ENCODE results near the gene DIPK1B. TPM values are rescaled to one million over a fixed set of nuclear protein-coding genes. Genes with fewer than 3 reads are reported as not detected.
A peak's percentile ranks its signal among the peaks of the same experiment; 100 is the strongest.
"Not testable (repeated sequence)": the region's sequence is repeated elsewhere in the genome, so short reads cannot be mapped to it uniquely, and the experiment has no call there.

Gene DIPK1B
- total RNA-seq, 1 experiment from 2014 or later = 45.4 TPM

DNA sequence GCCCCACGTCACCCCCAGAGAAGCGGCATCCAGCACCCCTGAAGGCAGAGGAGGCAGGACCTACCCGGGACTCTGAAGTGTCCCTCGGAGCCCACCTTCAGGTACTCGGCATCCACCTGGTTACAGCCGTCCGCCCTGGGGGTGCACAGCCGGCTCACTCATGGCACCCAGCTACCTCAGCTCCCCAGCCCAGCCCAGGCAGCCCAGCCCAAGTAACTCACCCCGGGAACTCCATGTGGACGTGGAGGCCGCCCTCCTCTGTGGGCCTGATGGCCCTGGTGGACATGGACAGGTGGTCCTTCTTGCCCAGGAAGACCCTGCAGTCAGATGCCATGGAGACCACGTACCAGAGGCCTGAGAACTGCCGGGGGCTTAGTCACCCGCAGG lies 51.3 kb downstream of the DIPK1B start:
- POLR2A ChIA-PET = interaction anchor here (0.6 kb wide), 1 partner anchor 652 kb away, joined by 4 read pairs; no protein-coding TSS in a partner anchor
- Mint-ChIP-seq H3K36me3 (no peaks in the 10 kb centered on the region; the same call in 1 of the 2 replicates), H3K4me3 (no peak overlapping the region), H3K9me3 (peaks cover 7% of the 10 kb centered on the region), H3K27ac (no peak overlapping the region), H3K27me3 (ENCODE audit: low read depth) (peaks cover 14% of the 10 kb centered on the region), H3K4me1 (peaks cover 11% of the 10 kb centered on the region)
- TF ChIP-seq FOXP1 (CRISPR knock-in tag; IDR thresholded peaks at IDR 0.05; ENCODE audit: borderline replicate concordance) = no peak
- CTCF ChIA-PET = interaction anchor here (0.5 to 3.7 kb wide), 22 partner anchors 9 to 399 kb away, joined by 3 to 23 read pairs (median 4); partner anchors contain the start of genes AJM1, DIPK1B, LCN10 and SAPCD2
- ATAC-seq (no peak), DNase-seq (ENCODE audit: low spot score) (no peak)

DNA sequence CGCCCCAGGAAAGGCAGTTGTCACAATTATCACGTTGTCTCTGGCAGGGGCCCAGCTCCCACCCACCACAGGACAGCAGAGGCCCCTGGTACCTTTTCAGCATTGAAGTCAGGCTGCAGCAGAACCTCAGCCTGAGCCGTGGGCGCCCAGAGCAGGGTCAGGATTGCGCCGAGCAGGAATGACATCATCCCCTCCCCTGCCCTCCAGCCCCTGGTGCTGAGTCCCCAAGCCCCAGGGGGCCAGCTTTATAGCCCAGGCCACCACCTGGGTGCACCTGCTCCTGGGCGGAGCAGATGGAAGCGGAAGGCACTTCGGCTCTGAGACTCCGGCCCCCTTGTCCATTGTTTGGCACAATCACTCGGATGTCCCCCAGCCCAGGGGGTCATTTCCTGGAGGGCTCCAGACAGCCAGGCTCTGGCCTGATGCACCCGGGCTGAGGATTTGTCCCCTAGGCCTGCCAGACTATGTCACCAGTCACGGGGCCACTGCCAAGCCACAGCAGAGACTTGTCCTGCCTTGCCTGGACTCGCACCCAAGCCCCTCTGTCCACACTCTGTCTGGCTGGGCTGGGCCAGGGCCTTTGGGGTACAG lies 52.0 kb downstream of the DIPK1B start, which contains the start of gene LCN15:
Gene LCN15, minus strand, starts transcription at position 218 of the 591 bp plus-strand sequence. Its CDS starts 30 bp downstream, at position 188.
- ChIA-PET CTCF (interaction anchor here (0.5 to 3.7 kb wide), 2 partner anchors 36 to 459 kb away, joined by 5 to 23 read pairs; no protein-coding TSS in a partner anchor), POLR2A (interaction anchor here (0.6 kb wide), 1 partner anchor 653 kb away, joined by 4 read pairs; no protein-coding TSS in a partner anchor)
- peaks cover 14% of the 10 kb centered on the region for H3K27me3 Mint-ChIP-seq (ENCODE audit: low read depth)
- no peak for ATAC-seq
- peaks cover 7% of the 10 kb centered on the region for H3K9me3 Mint-ChIP-seq
- TF ChIP-seq E2F4 (CRISPR knock-in tag; IDR thresholded peaks at IDR 0.05; ENCODE audit: borderline replicate concordance, low read depth) = no peak
- TF ChIP-seq, protein P1, sequence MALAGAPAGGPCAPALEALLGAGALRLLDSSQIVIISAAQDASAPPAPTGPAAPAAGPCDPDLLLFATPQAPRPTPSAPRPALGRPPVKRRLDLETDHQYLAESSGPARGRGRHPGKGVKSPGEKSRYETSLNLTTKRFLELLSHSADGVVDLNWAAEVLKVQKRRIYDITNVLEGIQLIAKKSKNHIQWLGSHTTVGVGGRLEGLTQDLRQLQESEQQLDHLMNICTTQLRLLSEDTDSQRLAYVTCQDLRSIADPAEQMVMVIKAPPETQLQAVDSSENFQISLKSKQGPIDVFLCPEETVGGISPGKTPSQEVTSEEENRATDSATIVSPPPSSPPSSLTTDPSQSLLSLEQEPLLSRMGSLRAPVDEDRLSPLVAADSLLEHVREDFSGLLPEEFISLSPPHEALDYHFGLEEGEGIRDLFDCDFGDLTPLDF (CRISPR knock-in tag; IDR thresholded peaks at IDR 0.05) = no peak
- TF ChIP-seq HMGA2 (CRISPR knock-in tag; IDR thresholded peaks at IDR 0.05) = no peak
- TF ChIP-seq ZMAT4 (CRISPR knock-in tag; IDR thresholded peaks at IDR 0.05) = no peak
- no peak for TF ChIP-seq NR1H2 (CRISPR knock-in tag; IDR thresholded peaks at IDR 0.05)
- TF ChIP-seq SOX15 (CRISPR knock-in tag; IDR thresholded peaks at IDR 0.05) = no peak
- peak within 1 kb of the TSS; percentile 80; the same call in 1 of the 2 replicates for H3K27ac Mint-ChIP-seq
- peak within 1 kb of the TSS; percentile 67 for H3K4me3 Mint-ChIP-seq
- peaks cover 11% of the 10 kb centered on the region for H3K4me1 Mint-ChIP-seq
- H3K36me3 Mint-ChIP-seq = no peaks in the 10 kb centered on the region; the same call in 1 of the 2 replicates
- peak; percentile 14 for DNase-seq (ENCODE audit: low spot score)

- Mint-ChIP-seq H3K27ac (no peak overlapping the region), H3K9me3 (peaks cover 7% of the 10 kb centered on the region), H3K36me3 (no peaks in the 10 kb centered on the region; the same call in 1 of the 2 replicates), H3K27me3 (ENCODE audit: low read depth) (peaks cover 14% of the 10 kb centered on the region), H3K4me1 (peaks cover 10% of the 10 kb centered on the region), H3K4me3 (no peak overlapping the region)
- ChIA-PET POLR2A (no interaction called here), CTCF (interaction anchor here (0.5 kb wide), 1 partner anchor 458 kb away, joined by 5 read pairs; no protein-coding TSS in a partner anchor)
- no peak for TF ChIP-seq JUN (CRISPR knock-in tag; IDR thresholded peaks at IDR 0.05)
- TF ChIP-seq CREB1 (CRISPR knock-in tag; IDR thresholded peaks at IDR 0.05) = no peak
- TF ChIP-seq, protein P1 (CRISPR knock-in tag; IDR thresholded peaks at IDR 0.05) = no peak
- no peak for TF ChIP-seq AR (CRISPR knock-in tag; IDR thresholded peaks at IDR 0.05)
- TF ChIP-seq OVOL2 (CRISPR knock-in tag; IDR thresholded peaks at IDR 0.05; ENCODE audit: borderline replicate concordance) = no peak
- no peak for TF ChIP-seq NR2C2 (CRISPR knock-in tag; IDR thresholded peaks at IDR 0.05)
- TF ChIP-seq SP1 (CRISPR knock-in tag; conservative IDR thresholded peaks at IDR 0.05) = no peak
- no peak for TF ChIP-seq ZBTB21 (CRISPR knock-in tag; IDR thresholded peaks at IDR 0.05; ENCODE audit: borderline replicate concordance)
- no peak for TF ChIP-seq SMAD4 (CRISPR knock-in tag; IDR thresholded peaks at IDR 0.05)
- no peak for TF ChIP-seq ZNF138 (CRISPR knock-in tag; conservative IDR thresholded peaks at IDR 0.05)
- TF ChIP-seq RELA (CRISPR knock-in tag; IDR thresholded peaks at IDR 0.05; ENCODE audit: borderline replicate concordance) = no peak
- TF ChIP-seq GABPB1 (CRISPR knock-in tag; IDR thresholded peaks at IDR 0.05) = no peak
- no peak for TF ChIP-seq FOXJ3 (CRISPR knock-in tag; IDR thresholded peaks at IDR 0.05; ENCODE audit: borderline replicate concordance)
- TF ChIP-seq RORB (CRISPR knock-in tag; IDR thresholded peaks at IDR 0.05) = no peak
- peak; percentile 7 for DNase-seq (ENCODE audit: low spot score)
- no peak for ATAC-seq
Observed at GRCh38 chr9:136765041-136765440, 52.7 kb downstream of the DIPK1B start.

DNA sequence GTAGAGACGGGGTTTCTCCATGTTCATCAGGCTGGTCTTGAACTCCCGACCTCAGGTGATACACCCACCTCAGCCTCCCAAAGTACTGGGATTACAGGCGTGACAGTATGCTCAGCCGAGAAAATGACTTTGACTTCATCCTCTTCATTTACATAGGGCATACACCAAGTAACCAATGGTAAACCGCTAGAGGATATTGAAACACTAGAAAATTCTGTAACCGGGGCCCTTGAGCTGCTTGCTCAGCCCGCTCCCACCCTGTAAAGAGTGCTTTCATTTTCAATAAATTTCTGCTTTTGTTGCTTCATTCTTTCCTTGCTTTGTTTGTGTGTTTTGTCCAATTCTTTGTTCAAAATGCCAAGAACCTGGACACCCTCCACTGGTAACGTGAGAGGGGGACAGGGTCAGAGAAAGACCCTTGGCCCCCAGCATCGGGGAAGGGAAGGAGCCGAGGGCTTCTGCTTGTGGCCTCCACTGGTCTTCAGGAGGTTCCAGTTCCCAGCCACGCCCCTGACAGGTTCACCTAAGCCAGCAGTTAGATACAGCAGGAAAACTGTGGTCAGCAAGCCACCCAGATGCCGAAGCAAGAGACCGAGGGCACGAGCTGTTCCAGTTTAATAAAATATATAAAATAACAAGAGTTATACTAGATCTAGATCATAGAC lies 53.5 kb downstream of the DIPK1B start:
- H3K4me3 Mint-ChIP-seq; H3K27ac Mint-ChIP-seq; DNase-seq (ENCODE audit: low spot score); H3K36me3 Mint-ChIP-seq; H3K4me1 Mint-ChIP-seq; POLR2A ChIA-PET; H3K9me3 Mint-ChIP-seq; ATAC-seq: not testable (repeated sequence)
- CTCF ChIA-PET = interaction anchor here (0.7 to 1.3 kb wide), 5 partner anchors 12 to 264 kb away, joined by 3 to 4 read pairs (median 4); no protein-coding TSS in a partner anchor
- H3K27me3 Mint-ChIP-seq (ENCODE audit: low read depth) = peaks cover 14% of the 10 kb centered on the region
